CD4-positive, CD25-positive, alpha-beta regulatory T cell (primary cell): ENCODE measurements around the gene METAP2. TPM values are rescaled to one million over a fixed set of nuclear protein-coding genes. Genes with fewer than 3 reads are reported as not detected.

ENCODE experiments used
- ATAC-seq, 2 donors: fragments of 150-1000 bp; cut with Tn5 transposase; one replicate each; pipeline ENCODE4 v1.10.0; 2021; ENCODE audit warnings: low read depth in 2 of 2, moderate number of reproducible peaks in 2 of 2, moderate library complexity in 1 of 2
- DNase-seq, 3 donors: peaks; one replicate each; pipeline versions ENCODE4 v3.0.0 to v3.0.0-alpha.2; 2012 to 2022; ENCODE audit warnings: mixed read lengths in 1 of 3
- H3K27ac ChIP-seq: one replicate; pipeline ENCODE4 v1.7.0; 2013; ENCODE audit warnings: mild to moderate bottlenecking, low read length; ENCODE audit not compliant: insufficient read depth, poor library complexity, severe bottlenecking
- H3K27me3 ChIP-seq: one replicate; pipeline ENCODE4 v1.7.0; 2013; ENCODE audit warnings: low read length; ENCODE audit not compliant: control insufficient read depth, insufficient read depth
- H3K36me3 ChIP-seq: one replicate; pipeline ENCODE4 v1.7.0; 2013; ENCODE audit warnings: mild to moderate bottlenecking, low read length, moderate library complexity; ENCODE audit not compliant: control insufficient read depth, insufficient read depth
- H3K4me1 ChIP-seq: 2 replicates; pipeline ENCODE4 v1.7.0; 2013; ENCODE audit warnings: mild to moderate bottlenecking, low read length; ENCODE audit not compliant: insufficient read depth, control insufficient read depth, poor library complexity, severe bottlenecking
- H3K4me3 ChIP-seq: one replicate; pipeline ENCODE4 v1.7.0; 2013; ENCODE audit warnings: low read depth, mild to moderate bottlenecking, low read length, moderate library complexity
- H3K9me3 ChIP-seq, 2 experiments: 1 replicate in 1 of 2; 2 replicates in 1 of 2; pipeline ENCODE4 v1.7.0; 2013; ENCODE audit warnings: low read length in 2 of 2, mild to moderate bottlenecking in 1 of 2, moderate library complexity in 1 of 2; ENCODE audit not compliant: control insufficient read depth in 2 of 2
- H3K27ac Mint-ChIP-seq, 3 donors: one replicate each; pipeline ENCODE4 v1.8.0; 2020 to 2022; ENCODE audit warnings: mild to moderate bottlenecking in 3 of 3, mixed read lengths in 3 of 3, moderate library complexity in 2 of 3
- H3K27me3 Mint-ChIP-seq: one replicate; pipeline ENCODE4 v1.8.0; 2022; ENCODE audit warnings: mild to moderate bottlenecking, mixed read lengths
- H3K36me3 Mint-ChIP-seq: one replicate; pipeline ENCODE4 v1.8.0; 2020; ENCODE audit warnings: mixed read lengths
- H3K4me1 Mint-ChIP-seq, 4 donors: one replicate each; pipeline ENCODE4 v1.8.0; 2020 to 2022; ENCODE audit warnings: mixed read lengths in 4 of 4, mild to moderate bottlenecking in 1 of 4
- H3K4me3 Mint-ChIP-seq, 4 donors: one replicate each; pipeline ENCODE4 v1.8.0; 2020 to 2022; ENCODE audit warnings: mild to moderate bottlenecking in 4 of 4, mixed read lengths in 4 of 4, moderate library complexity in 3 of 4
- H3K9me3 Mint-ChIP-seq, 7 donors: one replicate each; pipeline ENCODE4 v1.8.0; 2020 to 2022; ENCODE audit warnings: mixed read lengths in 7 of 7, mild to moderate bottlenecking in 3 of 7, moderate library complexity in 2 of 7
- polyA plus RNA-seq, 4 donors: library from polyadenylated mRNA; unstranded; fragments of 300-500 nt; fragmentation: Illumina TruSeq; gene quantifications; one replicate each; pipeline ENCODE4 v1.2.3, GENCODE V29; 2021
- total RNA-seq: library from RNA; stranded (reverse); gene quantifications from one replicate; pipeline ENCODE4 v1.2.3, GENCODE V29; 2022

METAP2 gene
- total and polyA plus RNA-seq, 5 donors from 2014 or later: 33.9 to 55.7 (median 38.6) TPM

DNA sequence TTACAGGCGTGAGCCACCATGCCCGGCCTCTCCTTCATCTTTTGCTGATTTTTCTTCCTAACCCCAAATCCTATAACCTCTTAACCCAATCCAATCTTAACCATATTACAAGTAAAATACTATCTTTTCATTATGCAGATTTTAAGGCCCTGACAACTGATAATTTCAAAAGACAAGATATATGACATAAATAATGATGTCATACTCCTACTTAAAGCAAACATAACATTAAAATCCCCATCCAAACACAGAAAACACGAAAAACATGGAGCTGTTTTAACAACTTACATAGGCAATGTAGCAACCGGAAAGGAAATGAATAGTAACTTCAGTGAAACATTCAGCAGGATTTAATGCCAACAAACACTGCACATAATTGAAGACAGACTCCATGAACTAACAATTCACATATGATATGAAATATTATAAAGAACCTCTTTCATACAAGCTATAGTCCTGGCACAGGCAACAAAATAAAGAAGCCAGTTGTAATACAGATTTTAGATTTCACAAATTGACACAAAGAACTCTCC is 55.8 kb downstream of the METAP2 start:
- ATAC-seq (no peak), DNase-seq (no peak)
- H3K36me3 ChIP-seq: no peaks in the 10 kb centered on the region
- Mint-ChIP-seq H3K4me3 (no peak overlapping the region), H3K27ac (no peak overlapping the region), H3K27me3 (peaks cover 5% of the 10 kb centered on the region), H3K4me1 (peaks cover 0 to 2% (median 0%) of the 10 kb centered on the region in 4 donors), H3K36me3 (no peaks in the 10 kb centered on the region), H3K9me3 (no peaks in the 10 kb centered on the region)
- no peak overlapping the region for H3K4me3 ChIP-seq
- no peaks in the 10 kb centered on the region for H3K4me1 ChIP-seq
- no peaks in the 10 kb centered on the region for H3K9me3 ChIP-seq
- H3K27me3 ChIP-seq: peaks cover 2% of the 10 kb centered on the region
- H3K27ac ChIP-seq: no peak overlapping the region

DNA sequence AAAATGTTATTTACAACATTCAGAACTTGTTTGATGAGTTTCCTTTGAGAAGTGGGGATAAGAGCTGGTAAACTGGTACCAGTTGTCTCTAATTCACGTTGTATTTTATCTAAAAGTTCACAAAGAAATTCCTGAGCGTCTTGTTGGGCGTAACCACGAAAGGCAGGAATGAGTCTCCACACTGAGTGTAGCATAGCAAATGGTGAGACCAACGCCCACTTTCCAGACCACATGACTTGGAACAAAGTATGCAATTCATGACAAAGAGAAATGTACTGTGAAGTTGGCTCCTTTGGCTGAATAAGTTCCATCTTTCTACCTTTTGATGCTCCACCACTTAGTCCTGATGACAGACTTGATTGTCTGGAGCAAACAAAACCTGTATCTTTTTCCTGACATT is 58.9 kb downstream of the METAP2 start:
- no peak for ATAC-seq
- no peaks in the 10 kb centered on the region for H3K36me3 Mint-ChIP-seq

DNA sequence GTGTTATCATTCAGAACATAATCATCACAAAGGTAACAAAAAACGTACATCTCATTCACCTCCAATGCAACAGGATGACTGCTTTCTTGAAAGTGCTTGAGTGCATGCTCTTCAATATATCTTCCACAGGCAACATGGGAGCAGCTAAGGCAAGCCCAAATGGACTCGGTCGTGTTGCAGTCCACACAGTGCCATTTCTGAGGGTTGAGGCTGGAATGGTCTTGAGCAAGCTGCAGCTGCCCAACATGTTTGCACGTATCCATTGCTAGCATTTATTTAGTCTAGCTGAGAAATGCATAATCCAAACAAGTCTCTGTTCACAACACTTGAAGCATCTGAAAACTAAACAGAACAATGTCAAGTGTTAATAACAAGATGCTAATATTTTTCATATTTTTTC is 60.0 kb downstream of the METAP2 start:
- H3K27me3 ChIP-seq: peaks cover 2% of the 10 kb centered on the region
- no peaks in the 10 kb centered on the region for H3K36me3 Mint-ChIP-seq
- no peaks in the 10 kb centered on the region for H3K36me3 ChIP-seq
- H3K4me3 Mint-ChIP-seq: no peak overlapping the region
- no peak overlapping the region for H3K27ac ChIP-seq
- peaks cover 5% of the 10 kb centered on the region for H3K27me3 Mint-ChIP-seq
- H3K4me1 Mint-ChIP-seq: peaks cover 0 to 2% (median 0%) of the 10 kb centered on the region in 4 donors
- H3K4me3 ChIP-seq: no peak overlapping the region
- ATAC-seq: no peak
- no peaks in the 10 kb centered on the region for H3K9me3 Mint-ChIP-seq
- no peak for DNase-seq
- H3K4me1 ChIP-seq: no peaks in the 10 kb centered on the region
- H3K27ac Mint-ChIP-seq: no peak overlapping the region
- H3K9me3 ChIP-seq: no peaks in the 10 kb centered on the region

More for the DNA sequence above, 58.9 kb downstream of the METAP2 start:
- no peaks in the 10 kb centered on the region for H3K9me3 ChIP-seq
- H3K4me1 ChIP-seq: no peaks in the 10 kb centered on the region
- H3K9me3 Mint-ChIP-seq: no peaks in the 10 kb centered on the region
- no peak overlapping the region for H3K4me3 ChIP-seq
- peaks cover 5% of the 10 kb centered on the region for H3K27me3 Mint-ChIP-seq
- H3K27ac Mint-ChIP-seq: no peak overlapping the region
- H3K27me3 ChIP-seq: peaks cover 2% of the 10 kb centered on the region
- DNase-seq: no peak
- H3K4me1 Mint-ChIP-seq: peaks cover 0 to 2% (median 0%) of the 10 kb centered on the region in 4 donors
- H3K36me3 ChIP-seq: no peaks in the 10 kb centered on the region
- no peak overlapping the region for H3K27ac ChIP-seq
- H3K4me3 Mint-ChIP-seq: no peak overlapping the region

DNA sequence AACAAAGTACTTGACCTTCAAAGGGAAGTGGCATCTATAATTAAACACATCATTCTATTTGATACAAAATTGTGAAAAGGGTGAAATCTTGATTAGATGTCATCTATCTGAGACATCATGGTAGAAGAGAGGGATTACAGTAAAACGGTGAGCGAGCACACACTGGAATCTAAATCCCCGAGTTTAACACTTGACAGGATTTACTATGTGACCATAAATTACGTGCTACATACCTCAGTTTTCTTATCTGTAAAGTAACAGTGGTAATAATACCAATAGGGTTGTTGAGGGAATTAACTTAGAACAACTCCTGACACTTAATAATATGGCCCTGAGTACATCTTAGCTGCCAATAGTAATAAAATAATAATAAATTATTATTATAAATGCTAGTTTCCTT is 64.1 kb downstream of the METAP2 start:
- Mint-ChIP-seq H3K9me3 (no peaks in the 10 kb centered on the region), H3K27me3 (peaks cover 5% of the 10 kb centered on the region), H3K4me1 (peaks cover 0 to 2% (median 0%) of the 10 kb centered on the region in 4 donors), H3K27ac (no peak overlapping the region), H3K36me3 (no peaks in the 10 kb centered on the region), H3K4me3 (no peak overlapping the region)
- Histone ChIP-seq H3K27ac (no peak overlapping the region), H3K9me3 (no peaks in the 10 kb centered on the region), H3K27me3 (no peaks in the 10 kb centered on the region), H3K4me3 (no peak overlapping the region), H3K36me3 (no peaks in the 10 kb centered on the region), H3K4me1 (no peaks in the 10 kb centered on the region)
- ATAC-seq (no peak), DNase-seq (no peak)

DNA sequence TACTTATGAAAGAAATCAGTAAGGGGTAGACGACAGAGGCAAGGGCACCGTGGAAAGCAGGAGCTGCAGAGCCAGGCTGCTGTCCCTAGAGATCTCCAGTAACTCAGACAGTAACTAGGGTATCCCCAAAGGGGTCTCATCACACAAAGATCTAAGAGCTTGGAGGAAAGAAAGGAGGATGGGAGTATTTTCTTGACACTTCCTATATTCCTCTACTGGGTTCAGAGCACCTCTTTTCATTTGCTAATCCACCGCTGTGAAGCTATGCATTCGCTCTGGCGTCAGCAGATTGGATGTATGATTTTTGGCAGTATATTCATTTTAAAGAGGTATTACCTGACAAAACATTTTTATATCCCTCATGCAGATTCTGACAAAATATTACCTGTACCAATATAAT is 64.7 kb downstream of the METAP2 start:
- Mint-ChIP-seq H3K9me3 (no peaks in the 10 kb centered on the region), H3K4me3 (no peak overlapping the region), H3K36me3 (no peaks in the 10 kb centered on the region), H3K27ac (no peak overlapping the region), H3K27me3 (peaks cover 5% of the 10 kb centered on the region), H3K4me1 (peaks cover 0 to 2% (median 0%) of the 10 kb centered on the region in 4 donors)
- Histone ChIP-seq H3K4me1 (no peaks in the 10 kb centered on the region), H3K9me3 (no peaks in the 10 kb centered on the region), H3K27ac (no peak overlapping the region), H3K36me3 (no peaks in the 10 kb centered on the region), H3K27me3 (no peaks in the 10 kb centered on the region), H3K4me3 (no peak overlapping the region)
- ATAC-seq: no peak
- DNase-seq: no peak

DNA sequence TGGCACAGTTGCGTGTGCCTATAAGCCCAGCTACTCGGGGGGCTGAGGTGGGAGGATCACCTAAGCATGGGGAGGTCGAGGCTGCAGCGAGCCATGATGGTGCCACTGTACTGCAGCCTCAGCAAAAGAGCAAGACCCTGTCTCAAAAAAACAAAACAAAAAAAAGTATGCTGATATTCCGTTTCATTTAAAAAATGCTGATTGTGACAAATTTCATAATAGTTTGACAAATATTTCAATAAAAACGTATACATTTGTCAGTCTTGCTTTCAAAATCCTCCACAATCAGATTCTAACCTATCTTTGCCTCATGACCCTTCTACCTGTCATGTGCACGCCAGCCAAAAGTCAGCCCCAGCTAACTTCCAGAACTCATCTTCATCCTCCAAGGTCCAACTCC is 67.5 kb downstream of the METAP2 start:
- DNase-seq (no peak), ATAC-seq (no peak)
- Mint-ChIP-seq H3K27me3 (peaks cover 15% of the 10 kb centered on the region), H3K9me3 (no peaks in the 10 kb centered on the region), H3K36me3 (no peaks in the 10 kb centered on the region), H3K27ac (no peak overlapping the region), H3K4me3 (no peak overlapping the region), H3K4me1 (peaks cover 0 to 3% (median 0%) of the 10 kb centered on the region in 4 donors)
- H3K36me3 ChIP-seq: no peaks in the 10 kb centered on the region
- H3K9me3 ChIP-seq: no peaks in the 10 kb centered on the region
- no peak overlapping the region for H3K4me3 ChIP-seq
- H3K4me1 ChIP-seq: no peaks in the 10 kb centered on the region
- H3K27me3 ChIP-seq: no peaks in the 10 kb centered on the region
- no peak overlapping the region for H3K27ac ChIP-seq

DNA sequence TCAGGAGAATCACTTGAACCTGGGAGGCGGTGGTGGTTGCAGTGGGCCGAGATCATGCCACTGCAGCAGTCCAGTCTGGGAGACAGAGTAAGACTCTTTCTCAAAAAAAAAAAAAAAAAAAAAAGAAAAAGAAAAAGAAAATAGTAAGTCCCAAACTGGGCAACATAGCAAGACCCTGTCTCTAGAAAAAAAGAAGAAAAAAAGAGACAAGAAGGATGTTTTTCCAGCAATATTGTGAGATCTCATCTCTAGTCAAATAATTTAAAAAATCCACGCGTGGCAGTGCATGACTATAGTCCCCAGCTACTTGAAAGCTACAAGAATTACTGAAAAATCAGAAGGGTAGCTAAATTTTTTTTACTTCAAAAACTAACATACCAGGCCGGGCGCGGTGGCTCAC is 69.4 kb downstream of the METAP2 start:
- Histone ChIP-seq H3K4me1 (peaks cover 9% of the 10 kb centered on the region), H3K4me3 (no peak overlapping the region), H3K36me3 (no peaks in the 10 kb centered on the region), H3K9me3 (no peaks in the 10 kb centered on the region), H3K27me3 (peaks cover 5% of the 10 kb centered on the region), H3K27ac (no peak overlapping the region)
- Mint-ChIP-seq H3K4me1 (peaks cover 0 to 10% (median 5%) of the 10 kb centered on the region in 4 donors), H3K27me3 (peaks cover 31% of the 10 kb centered on the region), H3K4me3 (no peak overlapping the region), H3K9me3 (no peaks in the 10 kb centered on the region), H3K27ac (no peak overlapping the region), H3K36me3 (no peaks in the 10 kb centered on the region)
- DNase-seq (no peak), ATAC-seq (no peak)

DNA sequence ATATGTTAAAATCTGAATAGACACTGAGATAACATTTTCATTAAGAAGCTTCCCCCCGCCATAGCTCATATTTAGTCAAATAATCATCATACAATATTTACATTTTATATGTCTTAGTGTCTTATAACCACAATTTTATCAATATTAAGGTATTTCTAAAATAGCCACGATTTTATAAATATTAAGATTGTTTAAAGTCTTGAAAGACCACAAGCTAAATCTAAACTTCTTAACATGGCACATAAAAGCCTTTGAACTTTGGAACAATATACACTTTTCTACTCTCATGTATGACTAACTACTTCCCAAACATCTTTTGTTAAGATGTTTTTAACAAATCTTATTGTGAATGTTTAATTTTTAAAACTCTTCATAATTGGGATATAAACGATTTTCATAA is 70.8 kb downstream of the METAP2 start:
- no peak for DNase-seq
- Histone ChIP-seq H3K9me3 (peaks cover 3 to 6% of the 10 kb centered on the region in 2 experiments), H3K36me3 (no peaks in the 10 kb centered on the region), H3K4me3 (no peak overlapping the region), H3K27ac (no peak overlapping the region), H3K27me3 (peaks cover 10% of the 10 kb centered on the region), H3K4me1 (peaks cover 18% of the 10 kb centered on the region)
- Mint-ChIP-seq H3K4me3 (no peak overlapping the region), H3K9me3 (peaks cover 0 to 7% (median 0%) of the 10 kb centered on the region in 7 donors), H3K27me3 (peaks cover 37% of the 10 kb centered on the region), H3K36me3 (no peaks in the 10 kb centered on the region), H3K27ac (no peak overlapping the region), H3K4me1 (peaks cover 0 to 18% (median 5%) of the 10 kb centered on the region in 4 donors)
- no peak for ATAC-seq
